ENCODE data around the gene EYA2.

Gene EYA2

DNA sequence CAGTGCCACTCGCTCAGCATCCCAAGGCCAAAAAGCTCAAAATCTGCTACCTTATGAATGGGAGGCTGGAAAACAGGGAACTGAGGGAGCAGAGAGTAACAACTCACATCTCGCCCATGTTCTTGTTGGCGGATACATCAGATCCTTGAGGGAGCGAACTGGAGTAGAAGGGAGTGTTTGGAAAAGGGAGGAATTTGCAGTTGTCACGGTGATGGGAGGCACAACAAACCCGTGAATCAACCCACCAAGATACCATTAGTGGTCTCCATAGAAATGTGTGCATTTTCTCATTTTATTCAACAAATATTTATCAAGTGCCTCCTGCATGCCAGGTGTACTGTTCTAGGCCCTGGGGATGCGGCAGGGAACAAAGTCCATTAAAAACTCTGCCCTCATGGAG lies 212.1 kb downstream of the EYA2 start:
- TF ChIP-seq, protein P1, sequence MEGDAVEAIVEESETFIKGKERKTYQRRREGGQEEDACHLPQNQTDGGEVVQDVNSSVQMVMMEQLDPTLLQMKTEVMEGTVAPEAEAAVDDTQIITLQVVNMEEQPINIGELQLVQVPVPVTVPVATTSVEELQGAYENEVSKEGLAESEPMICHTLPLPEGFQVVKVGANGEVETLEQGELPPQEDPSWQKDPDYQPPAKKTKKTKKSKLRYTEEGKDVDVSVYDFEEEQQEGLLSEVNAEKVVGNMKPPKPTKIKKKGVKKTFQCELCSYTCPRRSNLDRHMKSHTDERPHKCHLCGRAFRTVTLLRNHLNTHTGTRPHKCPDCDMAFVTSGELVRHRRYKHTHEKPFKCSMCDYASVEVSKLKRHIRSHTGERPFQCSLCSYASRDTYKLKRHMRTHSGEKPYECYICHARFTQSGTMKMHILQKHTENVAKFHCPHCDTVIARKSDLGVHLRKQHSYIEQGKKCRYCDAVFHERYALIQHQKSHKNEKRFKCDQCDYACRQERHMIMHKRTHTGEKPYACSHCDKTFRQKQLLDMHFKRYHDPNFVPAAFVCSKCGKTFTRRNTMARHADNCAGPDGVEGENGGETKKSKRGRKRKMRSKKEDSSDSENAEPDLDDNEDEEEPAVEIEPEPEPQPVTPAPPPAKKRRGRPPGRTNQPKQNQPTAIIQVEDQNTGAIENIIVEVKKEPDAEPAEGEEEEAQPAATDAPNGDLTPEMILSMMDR (IDR thresholded peaks at IDR 0.05; ENCODE audit: borderline replicate concordance, control extremely low read depth, extremely low read depth, insufficient read depth, missing control alignments), result no peak
- no peak for DNase-seq (ENCODE audit: low spot score)
- in situ Hi-C loops (cut with MboI; ENCODE audit: low sequenced_read_pairs, unreplicated experiment), result no loop called here

DNA sequence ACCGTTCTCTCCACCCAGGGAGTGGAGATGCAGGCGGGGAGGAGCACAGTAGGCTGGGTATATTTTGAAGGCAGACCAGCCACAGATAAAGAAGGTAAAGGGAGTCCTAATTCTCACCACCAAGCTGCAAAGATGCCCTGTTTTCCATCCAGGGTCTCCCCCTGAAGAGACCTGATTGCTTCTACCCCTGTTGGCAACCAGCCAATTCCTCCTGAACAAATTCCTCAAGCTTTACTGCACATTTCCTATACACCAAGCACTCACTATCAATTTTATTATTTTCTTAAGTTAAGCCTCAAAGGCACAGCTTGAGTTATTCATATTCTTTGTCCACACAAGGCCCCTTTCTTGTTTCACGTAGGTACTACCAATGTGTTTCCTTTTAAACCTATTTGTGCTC lies 214.4 kb downstream of the EYA2 start:
- TF ChIP-seq, protein P1 (IDR thresholded peaks at IDR 0.05; ENCODE audit: borderline replicate concordance, control extremely low read depth, extremely low read depth, insufficient read depth, missing control alignments), result no peak
- in situ Hi-C loops (cut with MboI; ENCODE audit: low sequenced_read_pairs, unreplicated experiment), result no loop called here
- no peak for DNase-seq (ENCODE audit: low spot score)

DNA sequence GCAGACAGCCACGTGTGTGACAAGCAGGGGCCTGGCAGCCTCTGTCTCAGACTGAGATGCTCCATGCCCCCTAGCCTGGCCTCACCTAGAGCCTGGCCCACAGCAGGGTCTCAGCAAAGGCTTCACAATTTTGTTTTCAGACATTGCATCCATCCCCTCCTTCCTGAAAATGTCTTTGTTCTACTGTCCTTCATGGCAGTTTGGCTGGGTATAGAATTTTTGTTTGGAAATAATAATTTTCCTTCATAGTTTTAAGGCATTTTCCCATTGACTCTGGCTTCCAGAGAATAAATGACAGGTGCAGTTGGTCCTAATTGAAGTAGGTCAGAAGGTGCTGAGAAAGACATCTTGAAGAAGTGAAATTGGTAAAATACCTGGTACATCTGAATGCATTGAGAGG lies 216.2 kb downstream of the EYA2 start:
- in situ Hi-C loops (cut with MboI; ENCODE audit: low sequenced_read_pairs, unreplicated experiment), result no loop called here
- TF ChIP-seq, protein P1 (IDR thresholded peaks at IDR 0.05; ENCODE audit: borderline replicate concordance, control extremely low read depth, extremely low read depth, insufficient read depth, missing control alignments), result no peak
- no peak for DNase-seq (ENCODE audit: low spot score)

DNA sequence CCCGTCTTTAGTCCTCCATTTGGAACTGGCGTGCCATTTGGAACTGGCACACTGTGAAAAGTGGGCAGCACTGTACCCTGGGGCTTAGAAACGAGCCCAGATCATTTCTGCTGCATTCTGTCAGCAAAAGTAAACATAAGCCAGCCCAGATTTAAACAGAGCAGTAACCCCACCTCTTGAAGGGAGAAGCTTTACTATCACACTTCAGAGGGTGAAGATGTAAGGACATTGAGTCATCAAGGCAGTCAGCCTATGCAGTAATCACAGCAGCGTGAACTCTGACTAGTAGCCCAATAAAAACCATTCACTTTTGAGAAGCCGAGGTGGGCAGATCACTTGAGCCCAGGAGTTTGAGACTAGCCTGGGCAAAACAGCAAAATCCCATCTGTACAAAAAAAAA lies 216.9 kb downstream of the EYA2 start:
- no peak for DNase-seq (ENCODE audit: low spot score)
- in situ Hi-C loops (cut with MboI; ENCODE audit: low sequenced_read_pairs, unreplicated experiment), result no loop called here

DNA sequence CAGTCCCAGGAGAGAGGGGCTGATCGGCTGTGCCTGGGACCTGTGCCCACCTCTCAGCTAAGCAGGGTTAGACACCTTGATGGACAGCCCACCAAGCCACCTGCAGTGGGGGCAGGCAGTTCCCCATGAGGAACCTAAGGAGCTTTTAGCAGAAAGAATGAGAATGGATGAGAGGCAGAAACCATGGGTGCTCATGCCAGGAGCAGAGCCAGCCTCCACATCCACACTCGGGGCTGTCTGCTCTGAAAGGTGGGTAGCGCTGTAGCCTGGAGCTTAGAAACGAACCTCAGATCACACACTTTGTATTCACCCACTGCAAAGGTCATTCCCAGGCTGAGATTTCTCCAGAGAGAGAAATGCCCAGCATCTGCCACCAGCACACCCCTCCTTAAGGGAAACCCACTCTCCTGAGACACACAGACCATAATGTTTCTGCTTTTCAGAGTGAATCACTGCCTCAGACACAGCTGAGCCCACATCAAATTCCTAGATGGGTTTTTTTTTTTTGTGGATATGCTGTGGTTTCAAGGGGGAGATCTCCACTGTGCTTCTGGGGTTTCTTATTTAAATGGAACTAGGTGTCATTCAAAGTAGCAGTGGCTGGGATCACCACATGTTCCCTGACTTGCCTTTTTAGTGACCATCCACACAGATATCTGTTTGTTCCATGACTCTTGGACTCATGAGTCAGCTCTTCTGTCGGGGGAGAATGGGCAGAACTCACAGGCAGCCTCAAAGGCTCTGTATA lies 218.9 kb downstream of the EYA2 start:
- DNase-seq (ENCODE audit: low spot score), result no peak
- TF ChIP-seq, protein P1 (IDR thresholded peaks at IDR 0.05; ENCODE audit: borderline replicate concordance, control extremely low read depth, extremely low read depth, insufficient read depth, missing control alignments), result no peak
- in situ Hi-C loops (cut with MboI; ENCODE audit: low sequenced_read_pairs, unreplicated experiment), result no loop called here

More for the DNA sequence above, 216.9 kb downstream of the EYA2 start:
- TF ChIP-seq, protein P1 (IDR thresholded peaks at IDR 0.05; ENCODE audit: borderline replicate concordance, control extremely low read depth, extremely low read depth, insufficient read depth, missing control alignments), result no peak

DNA sequence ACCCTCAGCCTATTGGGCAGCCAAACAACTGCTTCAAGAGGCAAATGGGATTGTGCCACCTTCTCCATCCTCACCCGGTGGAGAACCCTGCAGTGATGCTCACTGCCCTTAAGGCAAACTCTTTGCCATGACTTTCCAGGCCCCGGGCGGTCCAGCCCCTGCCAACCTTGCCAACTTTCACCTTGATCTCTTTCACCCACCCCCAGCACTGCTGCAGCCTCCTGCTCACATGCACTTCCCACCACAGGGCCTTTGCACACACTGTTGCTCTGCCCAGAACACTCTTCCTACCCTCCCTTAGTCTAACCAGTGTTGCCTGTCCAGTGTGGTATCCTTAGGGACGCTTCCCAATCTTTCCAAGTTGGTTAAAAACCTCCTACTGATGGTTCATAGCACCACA lies 221.1 kb downstream of the EYA2 start:
- TF ChIP-seq, protein P1 (IDR thresholded peaks at IDR 0.05; ENCODE audit: borderline replicate concordance, control extremely low read depth, extremely low read depth, insufficient read depth, missing control alignments), result no peak
- in situ Hi-C loops (cut with MboI; ENCODE audit: low sequenced_read_pairs, unreplicated experiment), result no loop called here
- DNase-seq (ENCODE audit: low spot score), result no peak

Data from GM13976 (cell line).